HEK293 (cell line): ENCODE data around the gene NDUFB10.

Experiments used
- CTCF ChIP-seq: fragments of 450-650 bp; formaldehyde crosslinking; IDR thresholded peaks from 2 replicates; pipeline ENCODE4 v1.5.1; 2016; ENCODE audit warnings: missing biosample characterization, missing genetic modification characterization
- KLF16 ChIP-seq: fragments of 450-650 bp; formaldehyde crosslinking; IDR thresholded peaks from 2 replicates; pipeline ENCODE4 v1.5.1; 2017; ENCODE audit warnings: missing biosample characterization, missing genetic modification characterization
- SP2 ChIP-seq: fragments of 450-650 bp; formaldehyde crosslinking; IDR thresholded peaks from 2 replicates; pipeline ENCODE4 v1.5.1; 2016; ENCODE audit warnings: missing biosample characterization, missing genetic modification characterization

DNA sequence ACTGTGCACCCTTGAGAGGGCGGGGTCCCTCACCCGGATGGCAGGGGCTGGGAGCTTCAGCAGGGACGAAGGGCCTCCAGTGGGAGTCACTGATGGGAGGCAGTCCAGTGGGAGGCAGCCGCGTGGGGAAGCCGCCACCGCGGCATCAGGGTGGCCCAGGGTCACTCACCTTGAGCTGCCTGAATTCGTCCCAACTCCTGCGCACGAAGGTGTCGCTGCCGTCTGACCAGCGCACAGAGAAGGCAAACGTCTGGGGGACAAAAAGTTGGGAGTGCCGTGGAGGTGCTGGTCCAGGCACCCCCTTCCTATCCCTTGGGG, 21.4 kb downstream of the NDUFB10 start:
- TF ChIP-seq CTCF (tag by site-specific recombination) (no peak), KLF16 (tag by site-specific recombination) (no peak), SP2 (no peak)
